Ecto neural progenitor cell (in vitro differentiated cells): ENCODE measurements around the gene F8.

ENCODE experiments used
- DNase-seq: peaks from one replicate; pipeline ENCODE4 v3.0.0-alpha.2; 2018; ENCODE audit warnings: low spot score

Gene F8

DNA sequence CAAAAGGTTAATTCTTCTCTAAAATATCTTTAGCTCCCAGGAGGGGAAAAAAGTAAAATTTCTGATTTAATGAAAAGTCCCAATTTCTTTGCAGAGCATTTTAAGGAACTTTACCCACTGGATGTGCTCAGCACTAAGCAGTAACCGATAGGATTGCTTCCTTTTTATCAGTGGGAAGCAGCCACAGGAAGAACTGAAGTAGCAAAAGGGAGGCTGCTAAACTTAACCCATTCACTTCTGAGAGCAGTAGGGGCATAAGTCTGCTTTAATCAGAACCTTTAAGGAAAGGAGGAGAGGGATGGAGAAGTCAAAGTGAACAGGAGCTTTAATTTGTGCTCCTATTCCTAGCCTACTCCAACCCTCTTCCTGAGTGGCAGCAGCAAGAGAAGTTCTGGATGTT lies at the start of gene F8:
F8 (minus strand) TSS at position 139 of the 400 bp plus-strand sequence. CDS start 171 bp downstream, outside the sequence.
- DNase-seq: no peak

- DNase-seq: no peak
Measured at GRCh38 chrX:155071694-155072280, 49.3 kb upstream of the F8 start.

- peak; percentile 82 for DNase-seq
Measured at GRCh38 chrX:155070975-155071693, 48.6 kb upstream of the F8 start, which contains the start of the genes BRCC3, CMC4 and MTCP1. Gene BRCC3 (plus strand): TSS chrX:155071508. CDS start chrX:155071528, 20 bp downstream. Gene CMC4 (minus strand): TSS chrX:155071136. CDS start chrX:155064023, 7,113 bp downstream. Gene MTCP1 (minus strand): TSS chrX:155071136. CDS start chrX:155066010, 5,126 bp downstream.

DNA sequence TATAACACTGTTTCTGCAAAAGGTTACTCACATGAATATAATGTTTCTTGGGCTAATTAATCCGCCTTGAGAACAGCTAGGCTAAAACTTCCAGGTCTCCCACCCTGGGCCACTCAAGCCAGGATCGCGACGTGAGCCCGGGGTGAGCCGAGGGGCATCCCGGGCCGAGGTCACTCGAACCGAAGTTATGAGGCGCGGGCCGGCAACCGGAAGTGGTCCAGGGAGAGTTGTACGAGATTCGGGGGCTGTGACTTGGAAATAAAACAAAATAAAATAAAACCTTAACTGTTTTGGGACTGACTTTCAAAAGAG lies 48.1 kb upstream of the F8 start:
- DNase-seq: no peak

DNA sequence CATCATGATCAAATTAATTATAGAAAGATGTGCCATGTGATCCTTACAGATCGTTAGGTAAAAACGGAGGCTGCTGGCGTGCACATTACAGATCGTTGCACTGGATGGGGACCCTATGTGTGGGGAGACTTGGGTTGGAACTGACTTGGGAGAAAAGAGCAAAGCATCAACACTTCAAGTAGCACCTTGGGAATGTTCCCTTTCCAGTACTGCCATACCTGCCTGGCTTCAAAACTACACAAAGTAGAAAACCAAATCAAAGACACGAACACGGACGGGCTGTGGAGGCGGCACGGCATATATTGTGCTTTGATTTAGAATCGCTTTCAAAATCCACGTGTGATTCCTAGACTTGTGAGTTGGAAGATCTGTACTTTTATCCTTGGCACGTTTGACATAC lies 47.5 kb upstream of the F8 start:
- DNase-seq: no peak

DNA sequence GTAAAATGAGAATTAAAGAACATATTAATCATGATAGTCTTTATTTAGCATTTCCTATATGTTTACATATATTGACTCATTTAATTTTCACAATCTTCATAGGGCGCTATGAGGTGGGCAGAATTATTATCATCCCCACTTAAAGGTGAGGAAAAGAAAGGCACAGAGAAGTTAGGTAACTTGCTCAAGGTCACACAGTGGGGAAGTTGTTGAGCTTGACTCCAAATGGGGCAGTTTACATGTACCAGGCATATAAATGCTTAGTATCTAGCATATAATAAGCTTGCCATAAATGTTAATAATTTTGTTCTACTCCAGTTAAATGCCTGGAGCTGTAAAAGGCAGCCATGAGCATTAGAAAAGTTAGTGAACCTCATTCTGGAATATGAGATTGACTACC lies 46.9 kb upstream of the F8 start:
- DNase-seq: no peak

DNA sequence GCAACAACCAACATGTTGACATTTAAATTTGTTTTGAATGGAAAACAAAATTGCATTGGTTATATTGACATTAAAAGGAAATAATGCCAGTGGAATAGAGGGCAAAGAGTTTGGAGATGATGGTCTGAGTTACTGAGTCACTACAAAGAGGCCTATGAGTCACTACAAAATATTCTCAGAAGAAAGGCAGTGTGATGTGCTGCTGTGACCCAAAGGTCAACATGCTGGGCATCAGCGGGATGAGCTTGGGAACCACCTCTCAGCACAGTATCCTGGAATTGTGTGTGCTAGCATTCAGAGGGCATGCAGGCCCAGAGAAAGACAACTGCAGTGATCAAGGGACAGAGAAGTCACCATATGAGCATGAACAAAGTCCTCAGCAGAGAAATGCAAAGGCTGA lies 45.6 kb upstream of the F8 start:
- DNase-seq: no peak

DNA sequence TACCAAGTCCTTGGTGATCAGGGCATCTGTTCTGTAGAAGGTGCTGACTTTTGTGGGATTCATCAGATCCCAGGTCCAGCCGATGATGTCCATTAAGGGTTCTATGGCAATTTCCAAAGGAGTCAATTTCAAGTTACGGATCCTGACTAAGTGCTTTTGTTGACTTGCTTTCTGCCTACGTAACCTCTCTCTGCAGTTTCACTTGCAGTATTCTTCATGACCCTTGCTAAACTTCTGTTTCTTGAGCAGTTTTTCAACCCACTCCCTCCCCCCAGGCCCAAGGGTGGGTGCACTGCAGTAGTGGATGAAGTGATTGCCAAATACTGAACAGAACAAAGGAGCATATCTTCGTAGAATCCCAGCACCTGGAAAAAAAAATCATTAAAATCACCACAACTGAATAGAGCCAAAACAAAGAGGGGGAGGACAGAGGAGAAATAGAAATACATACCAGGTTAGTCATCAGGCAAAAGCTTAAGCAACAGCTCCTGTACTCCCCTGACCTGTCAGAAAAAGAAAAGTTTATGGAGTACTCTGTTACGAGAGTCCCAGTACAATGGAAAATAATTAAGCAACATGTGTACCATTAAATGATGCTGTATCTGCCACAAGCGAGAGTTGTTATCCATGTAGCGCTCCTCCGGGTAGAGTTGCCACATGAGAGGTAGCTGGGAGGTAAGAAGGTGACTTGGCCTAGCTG lies 42.7 kb upstream of the F8 start:
- no peak for DNase-seq

- DNase-seq: no peak
Measured at GRCh38 chrX:155061760-155062159, 39.2 kb upstream of the F8 start.

GRCh38 chrX:155056877-155057792 lies 34.6 kb upstream of the F8 start:
- peak; percentile 71 for DNase-seq

- no peak for DNase-seq
Measured at GRCh38 chrX:155056471-155056870, 33.9 kb upstream of the F8 start.

- no peak for DNase-seq
Measured at GRCh38 chrX:155055494-155055893, 33.0 kb upstream of the F8 start.

GRCh38 chrX:155054255-155054654 lies 31.7 kb upstream of the F8 start:
- no peak for DNase-seq

- no peak for DNase-seq
Measured at GRCh38 chrX:155053656-155054055, 31.1 kb upstream of the F8 start.

GRCh38 chrX:155052738-155053498 lies 30.4 kb upstream of the F8 start:
- DNase-seq: no peak

GRCh38 chrX:155048977-155049619 lies 26.6 kb upstream of the F8 start:
- DNase-seq: peak; percentile 61

- no peak for DNase-seq
Measured at GRCh38 chrX:155046811-155047528, 24.4 kb upstream of the F8 start.

DNA sequence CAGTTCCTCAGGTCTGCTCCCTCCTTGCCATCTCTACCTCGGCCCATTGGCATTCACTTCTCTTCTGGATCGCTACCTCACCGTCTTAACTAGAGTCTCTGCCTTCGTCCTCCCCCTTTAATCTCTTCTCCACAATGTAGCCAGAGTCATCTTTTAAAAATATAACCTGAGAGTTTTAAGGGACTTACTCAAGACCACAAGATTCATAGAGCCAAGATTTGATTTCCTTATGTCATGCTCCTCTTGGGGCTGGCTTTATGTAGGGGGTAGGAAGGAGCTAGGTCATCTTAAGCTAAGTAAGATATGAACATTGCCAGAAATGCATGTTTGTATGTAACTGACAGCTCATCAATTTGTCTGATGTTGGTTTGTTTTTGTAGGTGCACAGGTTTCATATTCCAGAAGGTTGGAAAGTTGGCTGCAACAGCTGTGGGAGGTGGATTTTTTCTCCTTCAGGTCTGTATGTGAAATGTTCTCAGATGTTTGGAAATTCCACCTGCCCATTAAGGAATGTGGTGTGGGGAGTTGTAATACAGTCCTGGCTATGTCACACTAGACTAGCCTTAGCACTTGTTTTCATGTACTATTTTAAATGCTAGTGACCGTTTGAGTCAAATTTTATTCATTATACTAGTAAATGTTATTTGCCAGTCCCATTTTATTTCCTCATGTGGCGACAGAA lies 23.7 kb upstream of the F8 start:
- no peak for DNase-seq

GRCh38 chrX:155035688-155036087 lies 13.2 kb upstream of the F8 start:
- no peak for DNase-seq

DNA sequence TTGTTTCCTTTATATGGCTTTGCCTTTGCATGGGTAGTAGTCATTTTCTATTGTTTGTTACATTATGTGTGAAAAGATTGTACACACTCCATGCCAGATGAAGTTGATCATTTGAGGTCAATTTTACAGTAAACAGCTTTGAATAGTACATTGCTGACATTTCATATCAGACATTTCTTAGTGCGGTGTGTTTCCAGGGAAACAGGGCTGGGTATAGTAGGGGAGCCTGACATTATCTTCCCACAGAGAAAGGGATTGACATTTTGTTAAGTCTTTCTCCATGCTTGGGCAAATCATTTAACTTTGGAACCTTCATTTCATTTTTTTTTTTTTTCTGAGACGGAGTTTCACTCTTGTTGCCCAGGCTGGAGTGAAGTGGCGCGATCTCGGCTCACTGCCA lies 9.1 kb upstream of the F8 start:
- no peak for DNase-seq
